GM03348 (cell line): ENCODE results near the gene MGLL.

Experiments
- DNase-seq: peaks from one replicate; pipeline ENCODE4 v3.0.0; 2012; ENCODE audit warnings: low spot score

The MGLL gene

GRCh38 chr3:127822041-127822681, at the start of gene MGLL:
Gene MGLL, minus strand, starts transcription at chr3:127822515. Its CDS starts 197 bp downstream, at chr3:127822318.
- DNase-seq, result peak; percentile 84

DNA sequence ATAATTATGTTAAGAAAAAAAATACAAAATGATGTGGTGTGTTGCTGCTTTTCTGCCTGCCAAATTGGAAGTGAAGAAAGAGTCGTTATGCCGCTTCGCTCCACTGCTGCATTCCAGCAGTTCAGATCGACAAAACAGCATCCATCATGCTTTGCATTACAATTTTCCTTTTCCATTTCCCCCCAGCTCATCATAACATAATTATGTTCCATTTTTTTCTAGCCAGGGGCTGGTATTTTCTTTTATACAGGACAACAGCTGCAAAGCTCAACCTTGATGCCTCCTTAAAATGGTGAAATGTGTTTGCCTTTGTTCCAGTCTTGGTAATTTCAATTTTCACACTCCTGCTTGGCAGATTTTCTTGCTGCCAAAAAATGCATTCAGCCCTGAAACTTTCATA, 47.8 kb upstream of the MGLL start:
- no peak for DNase-seq

DNA sequence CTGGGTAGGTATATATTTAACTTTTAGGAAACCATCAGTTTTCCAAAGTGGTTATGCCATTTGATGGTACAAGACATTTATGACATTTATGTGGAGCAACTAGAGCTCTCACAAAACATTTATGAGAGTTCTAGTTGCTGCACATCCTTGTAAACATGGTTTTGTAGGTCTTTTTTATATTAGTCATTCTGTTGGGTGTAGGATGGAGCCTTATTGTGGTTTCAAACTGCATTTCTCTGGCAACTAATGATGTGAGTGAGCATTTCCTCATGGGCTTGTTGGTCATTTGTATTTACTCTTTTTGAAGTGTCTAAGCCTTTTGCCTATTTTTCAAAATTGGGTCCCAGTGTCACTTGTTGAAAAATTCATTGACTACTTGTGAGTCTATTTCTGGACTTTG, 45.7 kb upstream of the MGLL start:
- no peak for DNase-seq

DNA sequence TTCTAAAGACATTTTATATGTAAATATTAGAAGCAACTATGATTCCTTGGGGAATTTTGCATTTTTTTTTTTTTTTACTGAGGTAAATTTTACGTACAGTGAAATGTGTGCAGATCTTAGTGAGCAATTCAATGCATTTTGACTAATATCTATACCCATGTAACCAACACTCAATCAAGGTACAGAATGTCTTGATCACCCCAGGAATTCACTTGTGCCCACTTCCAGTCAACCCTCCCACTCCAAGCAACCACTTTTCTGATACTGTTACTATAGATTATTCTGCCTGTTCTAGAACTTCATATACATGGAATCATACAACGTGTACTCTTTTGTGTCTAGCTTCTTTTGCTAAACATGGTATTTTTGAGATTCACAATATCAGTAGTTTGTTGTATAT, 45.1 kb upstream of the MGLL start:
- DNase-seq, result no peak

GRCh38 chr3:127865941-127866340, 43.6 kb upstream of the MGLL start:
- peak; percentile 32 for DNase-seq

- no peak for DNase-seq
Measured at GRCh38 chr3:127860211-127860696, 37.9 kb upstream of the MGLL start.

DNA sequence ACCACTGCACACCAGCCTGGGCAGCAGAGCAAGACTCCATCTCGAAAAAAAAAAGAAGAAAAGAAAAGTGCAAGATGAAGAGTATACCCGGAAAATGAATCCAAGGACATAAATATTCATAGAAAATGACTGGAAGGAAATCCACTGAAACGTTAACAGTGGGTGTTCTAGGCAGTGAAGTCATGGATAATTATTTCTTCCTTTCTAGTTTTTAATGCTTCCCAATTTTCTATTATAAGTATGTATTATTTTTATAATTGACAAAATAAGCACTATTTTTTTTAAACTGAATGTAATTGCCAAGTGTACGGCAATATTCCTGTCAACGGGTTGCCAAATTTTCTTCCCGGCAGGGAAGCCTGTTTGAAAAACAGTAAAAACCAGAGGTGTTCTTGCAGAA, 37.4 kb upstream of the MGLL start:
- DNase-seq, result no peak

DNA sequence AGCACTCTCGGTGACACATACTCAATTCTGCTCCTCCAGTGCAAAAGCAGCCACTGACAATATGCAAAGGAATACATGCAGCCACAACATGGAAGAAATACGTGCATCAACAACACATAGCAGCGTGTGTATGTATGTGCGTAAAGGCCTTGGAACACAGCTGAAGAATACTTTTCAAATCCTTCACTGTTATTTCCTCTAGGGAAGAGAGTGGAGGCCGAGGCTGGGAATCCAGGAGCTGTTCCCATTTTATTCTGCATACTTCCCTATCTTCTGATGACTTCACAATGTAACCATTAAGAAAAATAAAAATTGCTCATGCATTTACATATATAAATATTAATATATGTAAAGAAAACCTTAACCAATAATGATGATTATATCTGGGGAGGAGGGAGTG, 36.6 kb upstream of the MGLL start:
- no peak for DNase-seq

DNA sequence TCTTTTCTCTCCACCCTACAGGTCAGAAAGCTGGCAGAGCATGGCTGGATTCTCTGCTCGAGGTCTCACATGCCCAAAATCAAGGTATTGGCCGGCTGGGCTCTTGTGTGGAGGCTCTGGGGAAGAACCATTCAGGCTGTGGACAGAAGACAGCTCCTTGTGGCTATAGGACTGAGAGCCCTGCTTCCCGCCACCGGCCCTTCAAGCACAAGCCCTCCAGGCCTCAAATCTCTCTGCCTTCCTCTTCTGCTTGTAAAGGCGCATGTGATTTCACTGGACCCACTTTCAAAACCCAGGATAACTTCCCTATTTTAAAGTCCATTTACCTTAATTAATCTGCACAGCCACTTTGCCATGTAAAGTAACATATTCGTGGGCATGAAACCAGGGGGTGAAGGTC, 36.2 kb upstream of the MGLL start:
- no peak for DNase-seq

DNA sequence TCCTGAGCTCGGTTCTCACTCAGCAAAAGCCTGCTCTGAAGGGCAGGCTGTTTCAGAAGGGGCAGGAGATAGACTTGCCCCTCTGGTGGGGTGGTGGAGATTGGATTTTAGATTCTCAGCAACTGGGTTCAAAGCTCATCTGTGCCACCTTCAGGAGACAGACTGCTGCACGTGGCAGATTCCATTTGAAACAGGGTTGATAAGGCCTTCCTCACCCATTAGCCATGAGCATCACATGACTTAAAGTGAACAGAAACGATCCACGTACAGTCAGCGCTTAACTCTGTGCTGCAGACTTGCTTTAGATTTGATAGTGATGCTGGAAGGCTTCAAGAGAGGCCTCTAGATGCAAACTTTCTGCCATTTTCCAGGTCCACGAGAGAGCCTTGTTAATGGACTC, 35.0 kb upstream of the MGLL start:
- peak; percentile 13 for DNase-seq

GRCh38 chr3:127856801-127857200, 34.5 kb upstream of the MGLL start:
- DNase-seq, result no peak

DNA sequence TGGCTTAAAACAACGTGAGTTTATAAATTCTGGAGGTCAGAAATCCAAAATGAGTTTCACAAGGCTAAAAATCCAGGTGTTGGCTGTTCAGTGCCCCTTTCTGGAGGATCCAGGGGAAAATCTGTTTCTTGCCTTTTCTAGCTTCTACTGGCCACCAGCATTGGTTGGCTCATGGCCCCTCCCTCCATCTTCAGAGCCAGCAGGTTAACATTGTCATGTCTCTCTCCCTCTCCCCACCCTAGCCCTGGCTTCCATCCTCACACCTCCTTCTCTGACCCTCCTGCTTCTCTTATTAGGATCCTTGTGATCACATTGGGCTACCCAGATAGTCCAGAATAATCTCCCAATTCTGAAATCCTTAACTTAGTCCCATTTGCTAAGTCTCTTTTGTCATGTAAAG, 32.9 kb upstream of the MGLL start:
- DNase-seq, result no peak

- no peak for DNase-seq
Measured at GRCh38 chr3:127853681-127854080, 31.4 kb upstream of the MGLL start.

GRCh38 chr3:127851899-127852298, 29.6 kb upstream of the MGLL start:
- DNase-seq, result no peak

DNA sequence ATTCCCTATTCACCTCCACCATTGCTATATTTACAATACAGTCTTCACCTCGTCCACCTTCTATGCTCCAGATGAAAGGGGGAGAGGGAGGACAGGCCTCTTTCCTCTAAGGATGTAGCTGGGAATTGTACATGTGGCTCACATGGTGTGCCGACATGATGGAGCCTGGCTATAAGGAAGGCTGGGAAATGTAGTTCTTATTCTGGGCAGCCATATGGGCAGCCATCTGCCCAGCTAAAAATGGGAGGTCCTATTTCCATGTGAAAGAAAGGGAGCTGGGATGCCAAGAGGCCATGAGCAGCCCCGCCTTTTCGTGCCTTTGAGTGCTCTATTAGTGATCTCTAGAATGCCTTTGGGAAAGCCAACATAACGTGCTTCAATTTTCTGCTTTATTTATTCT, 27.1 kb upstream of the MGLL start:
- DNase-seq, result no peak

- DNase-seq, result peak; percentile 61
Measured at GRCh38 chr3:127848131-127849129, 26.1 kb upstream of the MGLL start.

- no peak for DNase-seq
Measured at GRCh38 chr3:127847236-127847720, 25.0 kb upstream of the MGLL start.

DNA sequence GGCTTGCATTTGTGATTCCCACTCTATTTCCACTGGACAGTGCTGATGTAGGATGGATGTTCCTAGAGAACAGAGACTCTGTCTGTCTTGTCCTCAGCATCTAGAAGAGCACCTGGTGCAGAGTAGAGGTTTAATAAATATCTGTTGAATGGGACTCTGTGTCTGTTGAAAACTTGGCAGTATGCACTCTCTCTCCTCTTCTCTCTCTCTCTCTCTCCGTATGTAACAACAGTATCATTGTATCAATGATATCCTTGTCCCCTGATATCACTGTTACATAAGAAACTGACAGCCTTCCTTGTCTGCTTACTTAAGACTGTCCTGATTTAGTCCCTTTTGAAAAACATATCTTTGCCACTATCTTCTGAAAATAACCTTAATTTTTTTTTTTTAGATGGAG, 24.3 kb upstream of the MGLL start:
- no peak for DNase-seq

GRCh38 chr3:127844326-127844942, 22.1 kb upstream of the MGLL start:
- no peak for DNase-seq

DNA sequence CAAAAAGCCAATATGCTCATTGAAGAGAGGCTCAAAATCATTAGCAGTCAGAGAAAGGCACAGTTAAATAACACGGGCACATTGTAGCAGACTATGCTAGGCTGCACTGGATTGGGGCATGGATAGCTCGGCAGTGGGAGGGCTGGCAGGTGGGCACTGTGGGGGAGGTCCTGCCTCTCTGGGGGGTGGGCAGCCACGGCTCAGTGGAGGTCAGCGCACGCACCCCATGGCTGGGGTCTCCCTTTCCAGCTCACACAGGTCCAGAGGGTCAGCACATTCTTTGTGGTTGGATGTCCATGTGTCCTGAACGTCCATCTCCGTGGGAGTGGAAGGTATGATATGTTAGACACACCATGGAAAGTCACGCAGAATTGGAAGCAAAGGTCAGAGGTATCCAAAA, 18.4 kb upstream of the MGLL start:
- DNase-seq, result no peak

DNA sequence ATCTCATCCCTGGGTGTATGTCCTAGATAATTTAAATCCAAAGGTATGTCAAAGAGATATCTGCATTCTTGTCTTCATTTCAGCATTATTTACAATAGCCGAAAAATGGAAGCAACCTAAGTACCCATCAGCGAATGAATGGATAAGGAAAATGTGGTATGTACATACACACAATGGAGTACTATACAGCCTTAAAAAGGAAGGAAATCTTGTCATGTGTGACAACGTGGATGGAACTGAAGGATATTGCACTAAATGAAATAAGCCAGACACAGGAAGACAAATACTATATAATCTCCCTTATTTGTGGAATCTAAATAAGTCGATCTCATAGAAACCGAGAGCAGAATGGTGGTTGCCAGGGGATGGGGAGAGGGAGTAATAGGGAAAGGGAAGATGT, 16.8 kb upstream of the MGLL start:
- no peak for DNase-seq

GRCh38 chr3:127835993-127836882, 13.9 kb upstream of the MGLL start:
- no peak for DNase-seq
